Activated naive CD4-positive, alpha-beta T cell treated with Interleukin-2 at 50 U/mL for 16 hours (primary cell): ENCODE data around the gene MBP.
A peak's percentile ranks its signal among the peaks of the same experiment; 100 is the strongest.
"Not testable (repeated sequence)": the region's sequence is repeated elsewhere in the genome, so short reads cannot be mapped to it uniquely, and the experiment has no call there.

Experiments used
- DNase-seq: peaks from one replicate; pipeline ENCODE4 v3.0.0-alpha.2; 2020

MBP gene

DNA sequence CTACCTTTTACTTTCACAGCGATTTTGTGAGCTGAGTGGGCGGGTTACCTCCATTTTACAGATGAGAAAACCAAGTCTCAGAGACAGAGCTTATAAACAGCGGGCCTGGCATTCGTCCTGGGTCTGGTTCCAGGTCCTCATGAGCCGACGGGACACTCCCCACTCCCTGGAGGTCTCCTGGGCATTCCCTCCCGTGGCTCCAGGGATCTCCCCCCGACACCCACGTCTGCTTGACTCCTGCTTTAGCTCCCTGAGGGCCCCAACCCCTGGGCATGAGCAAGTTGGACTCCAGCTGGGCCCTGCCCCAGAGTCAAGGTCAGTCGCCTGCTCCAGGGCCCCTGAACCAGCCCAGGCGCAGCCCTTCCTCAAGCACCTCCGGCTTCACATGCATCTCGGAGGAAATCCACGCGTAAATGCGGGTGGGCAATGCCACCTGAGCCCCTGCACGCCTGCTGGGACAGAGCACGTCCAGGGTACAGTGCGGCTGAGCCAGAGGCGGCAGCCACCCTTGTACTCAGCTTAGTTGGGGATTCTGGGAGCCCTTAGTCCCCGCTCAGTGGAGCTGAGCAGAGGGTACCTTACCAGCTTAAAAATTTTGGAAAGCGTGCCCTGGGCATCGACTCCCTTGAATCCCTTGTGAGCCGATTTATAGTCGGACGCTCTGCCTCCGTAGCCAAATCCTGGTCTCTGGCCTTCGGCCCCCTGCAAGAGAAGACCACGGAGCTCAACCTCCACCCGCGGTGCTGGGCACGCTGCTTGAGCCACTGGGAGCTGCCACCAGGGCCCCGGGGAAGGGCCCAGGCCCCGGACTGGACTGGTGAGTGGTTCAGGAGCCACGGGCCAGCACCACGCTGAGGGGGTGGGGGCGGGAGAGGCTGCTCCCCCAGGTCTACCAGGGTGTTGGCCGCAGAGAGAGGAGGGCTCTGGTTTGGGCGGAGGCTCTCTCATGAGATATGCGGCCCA, 148.1 kb downstream of the MBP start:
- no peak for DNase-seq

GRCh38 chr18:76983613-76984051, 149.0 kb downstream of the MBP start:
- no peak for DNase-seq

GRCh38 chr18:76982841-76983583, 149.6 kb downstream of the MBP start:
- peak; percentile 87 for DNase-seq

DNA sequence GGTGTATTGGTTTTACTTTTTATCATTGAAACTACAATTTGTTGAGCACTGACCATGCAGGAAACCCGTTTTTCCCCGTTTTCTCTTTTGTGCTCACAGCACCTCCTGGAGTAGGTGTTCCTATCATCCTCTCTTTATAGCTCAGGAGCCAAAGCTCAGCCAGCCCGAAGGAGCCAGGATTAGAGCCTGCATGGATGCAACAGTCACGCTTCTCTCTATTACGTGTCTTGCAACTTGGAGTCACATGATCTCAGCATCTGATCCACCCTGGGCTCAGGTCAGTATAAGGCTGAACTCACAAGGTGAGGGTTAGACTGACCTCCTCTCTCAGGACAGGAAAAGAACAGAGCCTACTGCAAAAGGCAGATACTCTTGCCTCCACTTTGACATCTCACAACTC, 150.5 kb downstream of the MBP start:
- DNase-seq: no peak

- no peak for DNase-seq
These were observed 151.1 kb downstream of the MBP start for GRCh38 chr18:76981396-76981968.

DNA sequence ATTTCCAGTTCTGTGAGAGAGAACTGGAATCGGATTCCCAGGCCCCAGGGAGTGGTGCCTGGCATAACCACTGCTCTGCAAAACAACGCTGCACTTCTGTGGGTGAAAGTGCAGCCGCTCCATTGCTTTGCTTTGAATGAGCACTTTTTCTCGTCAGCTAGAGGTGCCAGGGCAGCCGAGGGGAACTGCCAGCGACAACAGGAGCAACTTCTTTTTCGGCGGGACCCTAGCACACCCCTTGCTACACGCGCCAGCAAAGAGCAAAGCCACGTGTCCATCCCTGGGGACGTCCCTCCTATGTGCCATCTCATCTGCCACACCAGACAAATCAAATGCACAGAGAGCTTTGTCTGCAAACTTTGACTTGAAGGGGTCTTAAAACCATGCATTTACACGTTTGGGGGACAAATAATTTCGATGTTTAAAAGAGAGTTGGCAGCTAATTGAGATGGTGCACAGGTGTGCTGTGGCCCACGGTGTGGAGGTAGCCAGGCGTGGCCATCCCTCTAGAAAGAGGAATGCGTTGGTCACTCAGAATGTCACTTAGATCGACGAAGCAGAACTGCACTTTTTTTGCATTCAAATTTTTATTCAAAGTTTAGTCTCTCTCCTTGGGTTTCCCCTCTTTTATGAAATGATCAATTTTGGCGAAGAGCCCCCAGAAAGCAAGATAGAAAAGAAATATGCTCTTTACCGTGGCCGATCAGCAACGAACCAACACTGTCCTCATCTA, 151.8 kb downstream of the MBP start:
- DNase-seq: no peak

GRCh38 chr18:76979906-76980305, 152.7 kb downstream of the MBP start:
- DNase-seq: no peak

DNA sequence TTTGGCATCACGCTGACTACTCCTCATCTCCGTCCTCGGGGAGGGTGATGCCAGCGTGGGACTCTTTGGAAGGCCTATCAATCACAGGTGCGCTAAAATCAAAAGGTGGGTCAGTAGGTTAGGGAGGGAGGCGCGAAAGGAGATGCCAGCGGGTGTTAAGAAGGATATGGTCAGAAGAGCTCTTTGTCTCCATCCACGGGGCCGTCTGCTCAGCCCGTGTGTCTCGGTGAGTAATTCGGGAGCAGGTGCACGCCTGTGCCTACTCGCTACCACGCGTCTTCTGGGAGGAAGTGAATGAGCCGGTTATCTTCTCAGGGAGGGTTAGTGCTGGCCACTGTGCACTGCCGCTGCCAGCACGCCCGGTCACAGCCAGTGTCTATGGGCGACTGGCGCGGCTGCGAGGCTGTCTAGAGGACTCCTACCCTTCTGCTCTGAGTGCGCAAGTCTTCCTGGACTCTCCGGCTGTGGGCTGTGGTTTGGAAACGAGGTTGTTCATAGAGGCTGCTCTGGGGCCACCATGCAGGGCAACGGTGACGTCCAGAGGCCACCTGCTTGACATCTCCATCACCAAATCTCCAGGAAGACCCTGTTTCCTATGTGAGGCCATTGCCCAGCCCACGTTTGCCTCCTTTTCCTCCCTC, 153.4 kb downstream of the MBP start:
- no peak for DNase-seq

GRCh38 chr18:76978616-76979015, 154.0 kb downstream of the MBP start:
- no peak for DNase-seq

GRCh38 chr18:76977684-76978232, 154.8 kb downstream of the MBP start:
- no peak for DNase-seq

DNA sequence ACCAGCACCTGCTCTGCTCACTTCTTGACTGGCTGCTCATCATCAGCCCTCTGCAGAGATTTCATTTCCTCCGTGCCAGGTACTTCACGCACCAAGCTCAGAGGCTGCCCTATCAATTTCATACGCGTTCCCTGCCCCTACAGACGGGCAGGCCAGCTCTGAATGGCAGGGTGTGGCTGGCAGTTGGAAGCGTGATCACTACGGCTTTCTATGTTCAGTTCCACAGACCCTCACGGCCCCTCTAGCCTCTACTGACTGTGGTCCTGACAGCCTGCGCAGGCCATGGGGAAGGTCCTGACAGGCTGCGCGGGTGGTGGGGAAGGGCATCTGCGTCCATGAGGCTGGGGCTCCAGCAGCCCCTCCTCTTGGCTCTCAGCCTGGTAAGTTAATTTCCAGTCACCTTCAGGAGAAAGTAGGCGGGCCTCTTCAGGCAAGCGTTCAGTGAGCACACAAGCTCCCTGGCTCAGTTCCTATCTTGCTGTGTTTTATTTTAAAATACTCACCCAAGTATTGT, 155.4 kb downstream of the MBP start:
- no peak for DNase-seq

DNA sequence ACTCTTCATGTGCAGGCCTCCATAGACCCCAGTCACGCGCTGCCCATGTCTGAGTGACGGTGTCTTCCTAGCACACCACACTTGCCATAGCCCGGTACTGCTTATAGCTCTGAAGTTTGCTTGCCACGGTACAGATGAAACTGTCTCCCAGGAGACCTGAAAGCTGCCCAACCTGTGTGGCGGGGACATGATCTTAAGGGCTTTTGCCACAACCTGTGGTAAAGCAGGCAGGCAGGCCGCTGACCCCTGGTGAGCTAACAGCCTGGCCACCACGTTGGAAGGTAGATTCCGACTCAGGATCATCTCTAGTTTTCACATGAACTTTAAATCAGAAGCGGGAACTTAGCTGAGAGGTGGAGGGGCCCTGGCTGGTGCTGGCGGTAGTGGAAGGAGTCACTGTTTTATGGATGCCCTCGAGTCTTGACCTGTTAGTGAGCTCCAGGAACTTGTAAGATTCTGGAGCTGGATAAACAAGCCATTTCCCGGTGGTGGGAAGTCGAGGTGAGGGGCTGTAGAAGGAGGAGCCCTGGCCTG, 156.9 kb downstream of the MBP start:
- DNase-seq: no peak

DNA sequence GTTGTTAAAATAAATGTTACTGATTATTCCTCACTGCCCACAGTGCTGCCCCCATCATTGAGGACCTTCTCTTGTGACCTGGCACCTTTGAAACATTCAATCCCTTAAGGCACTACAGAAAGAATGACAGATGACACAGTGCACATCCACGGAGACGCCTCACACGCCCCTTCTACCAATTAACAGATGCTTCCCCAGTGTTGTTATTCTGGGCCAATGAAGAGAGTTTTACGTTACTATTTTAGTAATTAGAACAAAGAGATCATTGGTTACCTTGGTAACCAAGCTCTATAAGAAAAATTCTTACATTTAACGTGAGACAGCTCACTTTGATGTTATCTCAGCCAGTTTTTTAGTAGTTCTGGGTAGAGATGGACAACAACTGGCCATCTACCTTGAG, 158.2 kb downstream of the MBP start:
- DNase-seq: no peak

DNA sequence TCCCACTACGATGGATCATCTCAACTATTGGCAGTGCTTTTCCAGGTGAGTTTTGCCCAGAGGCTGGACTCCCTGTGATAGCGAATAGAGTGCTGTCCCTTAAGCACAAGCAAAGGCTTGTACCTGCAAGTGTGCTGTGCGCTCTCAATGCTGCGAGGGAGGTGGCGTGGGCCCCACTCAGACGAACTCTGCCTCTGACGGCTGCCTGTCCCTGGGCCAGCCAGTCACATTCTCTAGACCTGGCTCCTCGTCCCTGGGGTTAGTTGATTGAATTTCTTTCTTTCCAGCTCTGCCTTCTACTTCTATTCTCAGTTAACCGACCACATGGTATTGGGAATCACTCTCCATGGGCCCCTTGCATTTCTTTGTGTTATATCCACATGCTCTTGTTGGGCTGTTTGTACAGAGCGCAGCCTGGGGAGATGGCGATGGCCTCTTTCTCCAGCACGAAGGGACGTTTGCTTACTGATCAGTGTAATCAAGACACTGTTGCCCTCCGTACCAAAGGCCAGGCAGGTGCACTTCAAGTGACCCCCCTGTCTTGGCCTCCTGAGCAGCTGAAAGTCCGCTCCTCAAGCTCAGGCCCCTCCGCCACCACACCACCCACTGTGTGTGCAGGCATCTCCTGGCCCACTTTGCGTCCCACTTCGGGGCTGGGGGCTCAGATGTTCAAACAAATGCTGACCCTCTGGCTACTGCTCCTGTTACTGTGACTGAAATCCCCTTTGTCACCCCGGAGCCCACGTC, 158.9 kb downstream of the MBP start:
- no peak for DNase-seq

- DNase-seq: no peak
These were observed 159.6 kb downstream of the MBP start for GRCh38 chr18:76972846-76973519.

DNA sequence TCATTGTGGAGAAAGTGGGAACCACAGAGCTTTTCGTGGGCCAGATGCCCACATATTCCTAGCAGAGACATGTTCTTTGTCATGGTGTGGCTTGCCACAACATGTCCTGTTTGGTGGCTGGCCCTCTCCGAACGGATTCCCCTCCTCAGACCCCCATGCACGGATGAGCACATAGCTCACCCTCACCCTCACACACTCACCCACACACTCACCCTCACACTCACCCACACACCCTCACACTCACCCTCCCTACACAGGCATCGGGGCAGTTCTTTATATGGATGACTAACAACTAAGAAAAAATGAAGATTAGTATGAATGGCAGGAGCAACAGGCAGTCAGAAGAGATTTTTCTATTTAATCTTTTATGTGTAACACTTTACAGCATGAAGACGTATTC, 160.3 kb downstream of the MBP start:
- DNase-seq: no peak

DNA sequence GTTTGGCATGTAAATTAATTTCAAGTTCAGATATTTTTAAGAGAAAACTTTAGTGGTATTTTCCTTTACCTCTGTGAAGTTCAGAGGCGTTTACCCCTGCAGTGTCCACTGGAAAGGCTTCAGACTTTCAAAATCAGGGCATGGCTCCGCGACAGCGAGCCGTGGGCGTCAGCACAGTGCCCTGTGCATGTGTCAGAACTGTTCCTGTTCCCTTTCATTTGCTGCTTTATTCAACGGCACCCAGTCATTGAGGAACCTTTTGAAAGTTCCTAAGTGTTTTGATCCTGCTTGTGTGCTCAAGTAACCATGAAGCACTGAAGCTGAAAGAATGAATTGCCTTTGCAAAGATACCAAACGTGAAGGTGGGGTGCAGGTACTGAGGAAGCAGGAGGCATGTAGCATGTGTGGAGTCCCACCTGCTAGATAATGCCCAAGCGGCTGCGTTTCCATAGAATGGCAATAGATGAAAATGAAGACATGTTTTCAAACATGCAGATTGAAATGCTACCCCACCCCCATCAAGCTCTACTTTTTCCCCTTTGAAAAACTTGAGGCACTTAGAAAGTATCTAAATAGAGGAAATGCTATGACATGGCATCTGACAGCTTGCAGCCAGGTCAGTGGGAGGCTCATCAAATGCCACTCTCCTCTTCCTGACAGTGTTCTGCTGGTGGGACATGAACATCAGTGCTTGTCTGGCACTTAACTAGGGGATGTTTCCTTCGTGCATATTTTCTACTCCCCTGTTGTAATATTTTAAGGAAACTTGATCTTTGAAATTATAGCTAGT, 161.6 kb downstream of the MBP start:
- no peak for DNase-seq

DNA sequence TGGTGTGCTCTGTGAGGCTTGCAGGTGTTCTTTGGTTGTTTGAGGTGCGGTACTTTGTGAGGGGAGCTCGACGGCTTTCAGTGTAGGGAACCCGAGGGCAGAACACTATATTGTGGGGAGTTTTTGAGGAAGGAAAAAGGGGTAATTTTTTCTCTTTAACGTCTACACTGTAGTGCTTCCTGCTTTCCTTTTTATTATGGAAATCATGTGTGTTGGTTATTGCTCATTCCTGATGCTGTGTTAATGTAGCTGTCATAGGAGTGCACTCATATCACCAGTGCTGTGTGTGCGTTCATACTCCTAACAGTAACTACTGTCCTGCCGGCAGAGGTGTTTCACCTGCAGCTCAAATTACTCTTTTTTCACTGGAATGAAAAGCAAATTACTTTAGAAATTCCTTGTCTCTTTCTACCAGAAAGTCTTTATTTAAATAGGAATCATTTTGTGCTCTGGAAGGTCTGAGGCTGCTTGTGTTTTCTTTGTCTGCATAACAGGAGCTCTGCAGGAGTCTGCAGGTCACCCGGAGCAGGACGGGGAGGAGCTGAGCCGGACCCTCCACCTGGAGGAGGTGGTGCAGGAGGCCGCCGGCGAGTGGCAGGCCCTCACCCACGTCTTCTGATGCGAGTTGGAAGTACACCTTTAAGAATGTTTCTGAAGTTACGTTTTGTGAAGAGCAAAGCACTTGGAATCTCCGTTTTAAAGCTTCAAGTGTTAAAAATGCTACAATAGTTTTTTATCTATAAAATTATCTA, 164.7 kb downstream of the MBP start:
- no peak for DNase-seq

- DNase-seq: not testable (repeated sequence)
These were observed 165.3 kb downstream of the MBP start for GRCh38 chr18:76967299-76967698.
